ENCODE results near the gene ZNF879.

The ZNF879 gene

GRCh38 chr5:178993955-178994579 is 29.5 kb upstream of the ZNF879 start (continued):
- no peak for TF ChIP-seq PRDM2 (tag by site-specific recombination; IDR thresholded peaks at IDR 0.05; ENCODE audit: borderline replicate concordance)
- TF ChIP-seq ZSCAN16 (tag by site-specific recombination; IDR thresholded peaks at IDR 0.05): no peak
- TF ChIP-seq BCL11A (tag by site-specific recombination; IDR thresholded peaks at IDR 0.05; ENCODE audit: low read depth): no peak

- H3K36me3 ChIP-seq (ENCODE audit: control insufficient read depth in 2 of 2, insufficient read depth in 1 of 2, low read length in 2 of 2): no peaks in the 10 kb centered on the region
- TF ChIP-seq ZNF530 (tag by site-specific recombination; IDR thresholded peaks at IDR 0.05; ENCODE audit: low read depth) (no peak), ZIC2 (tag by site-specific recombination; IDR thresholded peaks at IDR 0.05) (no peak), ZNF121 (tag by site-specific recombination; IDR thresholded peaks at IDR 0.05) (no peak)
- H3K4me1 ChIP-seq (ENCODE audit: control insufficient read depth, insufficient read depth, low read length): no peaks in the 10 kb centered on the region
- H3K9me3 ChIP-seq (ENCODE audit: control insufficient read depth, insufficient read depth, low read depth, low read length): no peaks in the 10 kb centered on the region
- H3K4me3 ChIP-seq (ENCODE audit: low read depth, low read length): no peak within 1 kb of the TSS
- CTCF ChIA-PET: no interaction called here
- POLR2A ChIA-PET: no interaction called here
- no peak within 1 kb of the TSS for H3K27ac ChIP-seq (ENCODE audit: extremely low read depth, low read depth, low read length)
These were observed 28.8 kb upstream of the ZNF879 start, which contains the start of gene GRM6 for GRCh38 chr5:178994580-178995340. GRM6 (minus strand) TSS chr5:178995320; CDS start chr5:178994944, 376 bp downstream.

- CTCF ChIA-PET: no interaction called here
- Histone ChIP-seq H3K4me1 (ENCODE audit: control insufficient read depth, insufficient read depth, low read length) (no peaks in the 10 kb centered on the region), H3K27ac (ENCODE audit: extremely low read depth, low read depth, low read length) (no peak overlapping the region), H3K9me3 (ENCODE audit: control insufficient read depth, insufficient read depth, low read depth, low read length) (no peaks in the 10 kb centered on the region), H3K4me3 (ENCODE audit: low read depth, low read length) (no peak overlapping the region), H3K36me3 (ENCODE audit: control insufficient read depth in 2 of 2, insufficient read depth in 1 of 2, low read length in 2 of 2) (no peaks in the 10 kb centered on the region)
- TF ChIP-seq, protein P1, sequence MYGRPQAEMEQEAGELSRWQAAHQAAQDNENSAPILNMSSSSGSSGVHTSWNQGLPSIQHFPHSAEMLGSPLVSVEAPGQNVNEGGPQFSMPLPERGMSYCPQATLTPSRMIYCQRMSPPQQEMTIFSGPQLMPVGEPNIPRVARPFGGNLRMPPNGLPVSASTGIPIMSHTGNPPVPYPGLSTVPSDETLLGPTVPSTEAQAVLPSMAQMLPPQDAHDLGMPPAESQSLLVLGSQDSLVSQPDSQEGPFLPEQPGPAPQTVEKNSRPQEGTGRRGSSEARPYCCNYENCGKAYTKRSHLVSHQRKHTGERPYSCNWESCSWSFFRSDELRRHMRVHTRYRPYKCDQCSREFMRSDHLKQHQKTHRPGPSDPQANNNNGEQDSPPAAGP (tag by site-specific recombination; IDR thresholded peaks at IDR 0.05): no peak
- TF ChIP-seq ZNF214 (tag by site-specific recombination; IDR thresholded peaks at IDR 0.05; ENCODE audit: borderline replicate concordance) (no peak), HOXC10 (CRISPR knock-in tag; IDR thresholded peaks at IDR 0.05) (no peak), ZNF610 (tag by site-specific recombination; IDR thresholded peaks at IDR 0.05; ENCODE audit: borderline replicate concordance) (no peak)
- POLR2A ChIA-PET: no interaction called here
These were observed 28.3 kb upstream of the ZNF879 start for GRCh38 chr5:178995341-178995690.

DNA sequence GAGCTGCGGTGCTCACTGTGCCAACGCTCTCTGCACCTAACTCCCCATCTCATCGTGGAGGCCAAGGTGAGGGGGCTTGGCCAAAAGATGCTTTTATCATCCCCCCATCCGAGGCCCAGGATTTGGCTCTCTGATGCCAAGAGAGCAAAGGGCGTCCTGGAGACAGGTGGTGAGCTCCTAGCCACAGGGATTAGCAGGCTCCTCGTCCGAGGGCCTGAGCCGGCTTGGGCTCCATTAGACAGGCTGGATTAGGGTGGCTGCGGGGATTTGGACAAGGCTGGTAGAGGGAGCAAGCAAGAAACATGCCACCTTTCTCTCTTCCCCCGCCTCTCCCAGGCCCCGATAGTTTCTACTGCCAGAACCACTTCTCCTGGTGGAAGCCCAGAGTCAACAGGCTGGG is 27.4 kb upstream of the ZNF879 start:
- ChIA-PET CTCF (interaction anchor here (0.6 kb wide), 1 partner anchor 131 kb away, joined by 3 read pairs; no protein-coding TSS in a partner anchor), POLR2A (no interaction called here)
- Histone ChIP-seq H3K9me3 (ENCODE audit: control insufficient read depth, insufficient read depth, low read depth, low read length) (no peaks in the 10 kb centered on the region), H3K4me3 (ENCODE audit: low read depth, low read length) (no peak overlapping the region), H3K27ac (ENCODE audit: extremely low read depth, low read depth, low read length) (no peak overlapping the region), H3K36me3 (ENCODE audit: control insufficient read depth in 2 of 2, insufficient read depth in 1 of 2, low read length in 2 of 2) (no peaks in the 10 kb centered on the region), H3K4me1 (ENCODE audit: control insufficient read depth, insufficient read depth, low read length) (no peaks in the 10 kb centered on the region)
- TF ChIP-seq ZNF175 (tag by site-specific recombination; IDR thresholded peaks at IDR 0.05) (no peak), YY2 (tag by site-specific recombination; IDR thresholded peaks at IDR 0.05) (no peak), ZNF10 (tag by site-specific recombination; IDR thresholded peaks at IDR 0.05) (no peak), ZNF341 (tag by site-specific recombination; IDR thresholded peaks at IDR 0.05; ENCODE audit: low read depth) (no peak), PRDM4 (tag by site-specific recombination; IDR thresholded peaks at IDR 0.05) (no peak), ZNF174 (tag by site-specific recombination; IDR thresholded peaks at IDR 0.05) (no peak)
- TF ChIP-seq, protein P2, sequence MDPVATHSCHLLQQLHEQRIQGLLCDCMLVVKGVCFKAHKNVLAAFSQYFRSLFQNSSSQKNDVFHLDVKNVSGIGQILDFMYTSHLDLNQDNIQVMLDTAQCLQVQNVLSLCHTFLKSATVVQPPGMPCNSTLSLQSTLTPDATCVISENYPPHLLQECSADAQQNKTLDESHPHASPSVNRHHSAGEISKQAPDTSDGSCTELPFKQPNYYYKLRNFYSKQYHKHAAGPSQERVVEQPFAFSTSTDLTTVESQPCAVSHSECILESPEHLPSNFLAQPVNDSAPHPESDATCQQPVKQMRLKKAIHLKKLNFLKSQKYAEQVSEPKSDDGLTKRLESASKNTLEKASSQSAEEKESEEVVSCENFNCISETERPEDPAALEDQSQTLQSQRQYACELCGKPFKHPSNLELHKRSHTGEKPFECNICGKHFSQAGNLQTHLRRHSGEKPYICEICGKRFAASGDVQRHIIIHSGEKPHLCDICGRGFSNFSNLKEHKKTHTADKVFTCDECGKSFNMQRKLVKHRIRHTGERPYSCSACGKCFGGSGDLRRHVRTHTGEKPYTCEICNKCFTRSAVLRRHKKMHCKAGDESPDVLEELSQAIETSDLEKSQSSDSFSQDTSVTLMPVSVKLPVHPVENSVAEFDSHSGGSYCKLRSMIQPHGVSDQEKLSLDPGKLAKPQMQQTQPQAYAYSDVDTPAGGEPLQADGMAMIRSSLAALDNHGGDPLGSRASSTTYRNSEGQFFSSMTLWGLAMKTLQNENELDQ (tag by site-specific recombination; IDR thresholded peaks at IDR 0.05; ENCODE audit: low read depth): no peak

Data from HEK293 (cell line).